ENCODE data around the gene AGA.

GRCh38 chr4:177384856-177385397 is 57.3 kb downstream of the AGA start:
- TF ChIP-seq, protein P1, sequence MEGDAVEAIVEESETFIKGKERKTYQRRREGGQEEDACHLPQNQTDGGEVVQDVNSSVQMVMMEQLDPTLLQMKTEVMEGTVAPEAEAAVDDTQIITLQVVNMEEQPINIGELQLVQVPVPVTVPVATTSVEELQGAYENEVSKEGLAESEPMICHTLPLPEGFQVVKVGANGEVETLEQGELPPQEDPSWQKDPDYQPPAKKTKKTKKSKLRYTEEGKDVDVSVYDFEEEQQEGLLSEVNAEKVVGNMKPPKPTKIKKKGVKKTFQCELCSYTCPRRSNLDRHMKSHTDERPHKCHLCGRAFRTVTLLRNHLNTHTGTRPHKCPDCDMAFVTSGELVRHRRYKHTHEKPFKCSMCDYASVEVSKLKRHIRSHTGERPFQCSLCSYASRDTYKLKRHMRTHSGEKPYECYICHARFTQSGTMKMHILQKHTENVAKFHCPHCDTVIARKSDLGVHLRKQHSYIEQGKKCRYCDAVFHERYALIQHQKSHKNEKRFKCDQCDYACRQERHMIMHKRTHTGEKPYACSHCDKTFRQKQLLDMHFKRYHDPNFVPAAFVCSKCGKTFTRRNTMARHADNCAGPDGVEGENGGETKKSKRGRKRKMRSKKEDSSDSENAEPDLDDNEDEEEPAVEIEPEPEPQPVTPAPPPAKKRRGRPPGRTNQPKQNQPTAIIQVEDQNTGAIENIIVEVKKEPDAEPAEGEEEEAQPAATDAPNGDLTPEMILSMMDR (IDR thresholded peaks at IDR 0.05; ENCODE audit: low read length), result no peak
- TF ChIP-seq EZH2 (IDR thresholded peaks at IDR 0.05; ENCODE audit: borderline replicate concordance, low read length), result no peak
